A549 (cell line): ENCODE results near the gene FANCB.

ENCODE experiments used
- CEBPB ChIP-seq, 2 experiments: fragments of >200 bp in 1 of 2; sonication (Bioruptor Twin) in 1 of 2; formaldehyde crosslinking in 1 of 2; IDR thresholded peaks; 2 replicates each; pipeline ENCODE4 v1.6.1; 2012 to 2016
- CTCF ChIP-seq: fragments of >200 bp; sonication (Bioruptor Twin); formaldehyde crosslinking; IDR thresholded peaks from 3 replicates; pipeline ENCODE4 v1.5.1; 2016
- JUN ChIP-seq, 2 experiments: fragments of >200 bp; sonication (Bioruptor Twin); formaldehyde crosslinking; IDR thresholded peaks; 2 replicates in 1 of 2; 3 replicates in 1 of 2; pipeline ENCODE4 v1.6.1; 2016 to 2017
- POLR2A ChIP-seq: IDR thresholded peaks from 2 replicates; pipeline ENCODE4 v1.6.1; 2012; ENCODE audit warnings: mild to moderate bottlenecking, low read length
- RCOR1 ChIP-seq: fragments of 150-350 bp; IDR thresholded peaks from 2 replicates; pipeline ENCODE4 v1.6.1; 2014; ENCODE audit warnings: antibody characterized with exemption, low read length, low read depth
- REST ChIP-seq: fragments of 200-600 bp; sonication (generic); IDR thresholded peaks from 2 replicates; pipeline ENCODE4 v1.6.1; 2016; ENCODE audit warnings: antibody characterized with exemption, mild to moderate bottlenecking, moderate library complexity

- TF ChIP-seq CTCF (no peak), RCOR1 (no peak), POLR2A (no peak), CEBPB (IDR thresholded peaks at IDR 0.05) (no peak), REST (no peak), JUN (IDR thresholded peaks at IDR 0.05) (no peak)
These were observed 11.0 kb upstream of the FANCB start for GRCh38 chrX:14883826-14884225.
